ENCODE data around the gene UGT1A6. TPM values are rescaled to one million over a fixed set of nuclear protein-coding genes. Genes with fewer than 3 reads are reported as not detected.

Gene UGT1A6
- polyA plus RNA-seq, 2 of the 4 experiments (the other 2 are of a cell fraction), result 2.5 to 3.5 TPM

- WGBS (ENCODE audit: missing lambda C conversion rate), result 57% methylated on average over 3 of the region's 3 CpGs
- Histone ChIP-seq H3K27ac (peak overlapping the region; percentile 83 to 91), H3K9me3 (no peaks in the 10 kb centered on the region), H3K4me1 (peaks cover 48% of the 10 kb centered on the region), H3K4me2 (peak overlapping the region; percentile 52), H3K4me3 (no peak overlapping the region)
- ATAC-seq, result peak in 1 of 2 experiments; percentile 49; a peak in 3 of 6 replicates
- DNase-seq (ENCODE audit: low read depth in 1 of 2, low spot score in 1 of 2), result no peak
- TF ChIP-seq POLR2A (IDR thresholded peaks at IDR 0.05; ENCODE audit: low read length) (0 out of 2 replicates have a peak, but pooled peaks have one; percentile 7), MYC (IDR thresholded peaks at IDR 0.05; ENCODE audit: borderline replicate concordance, low read length) (no peak), CBX8 (IDR thresholded peaks at IDR 0.05) (no peak), NFE2L2 (conservative IDR thresholded peaks at IDR 0.05; ENCODE audit: low read length) (no peak), ZFP36 (IDR thresholded peaks at IDR 0.05; ENCODE audit: borderline replicate concordance, partially characterized antibody) (no peak), NPAS2 (CRISPR knock-in tag; IDR thresholded peaks at IDR 0.05; ENCODE audit: borderline replicate concordance) (no peak), GATA3 (IDR thresholded peaks at IDR 0.05; ENCODE audit: borderline replicate concordance) (no peak), ESRRA (IDR thresholded peaks at IDR 0.05; ENCODE audit: borderline replicate concordance, low read length) (no peak)
- TF ChIP-seq, protein P1, sequence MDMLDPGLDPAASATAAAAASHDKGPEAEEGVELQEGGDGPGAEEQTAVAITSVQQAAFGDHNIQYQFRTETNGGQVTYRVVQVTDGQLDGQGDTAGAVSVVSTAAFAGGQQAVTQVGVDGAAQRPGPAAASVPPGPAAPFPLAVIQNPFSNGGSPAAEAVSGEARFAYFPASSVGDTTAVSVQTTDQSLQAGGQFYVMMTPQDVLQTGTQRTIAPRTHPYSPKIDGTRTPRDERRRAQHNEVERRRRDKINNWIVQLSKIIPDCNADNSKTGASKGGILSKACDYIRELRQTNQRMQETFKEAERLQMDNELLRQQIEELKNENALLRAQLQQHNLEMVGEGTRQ (IDR thresholded peaks at IDR 0.05), result no peak
- FAIRE-seq, result no peak
- ChIA-PET CTCF (interaction anchor here (1.1 to 1.2 kb wide), 2 partner anchors 68 to 316 kb away, joined by 3 read pairs; no protein-coding TSS in a partner anchor), POLR2A (interaction anchor here (1.4 kb wide), 1 partner anchor 68 kb away, joined by 8 read pairs; no protein-coding TSS in a partner anchor)
Observed at GRCh38 chr2:233764761-233765160, 72.1 kb downstream of the UGT1A6 start.

- POLR2A ChIA-PET, result no interaction called here
- WGBS (ENCODE audit: missing lambda C conversion rate), result 70% methylated on average over 4 of the region's 4 CpGs
- CTCF ChIA-PET, result interaction anchor here (0.7 kb wide), 1 partner anchor 104 kb away, joined by 3 read pairs; no protein-coding TSS in a partner anchor
- TF ChIP-seq ZNF302 (CRISPR knock-in tag; IDR thresholded peaks at IDR 0.05), result no peak
- no peak for TF ChIP-seq BHLHE40 (IDR thresholded peaks at IDR 0.05; ENCODE audit: low read depth, low read length)
- no peak for TF ChIP-seq ZFP36 (IDR thresholded peaks at IDR 0.05; ENCODE audit: borderline replicate concordance, partially characterized antibody)
- no peak for TF ChIP-seq FOSB (CRISPR knock-in tag; IDR thresholded peaks at IDR 0.05)
- TF ChIP-seq RARB (CRISPR knock-in tag; IDR thresholded peaks at IDR 0.05), result no peak
- no peak for TF ChIP-seq HEYL (CRISPR knock-in tag; IDR thresholded peaks at IDR 0.05)
- no peak for TF ChIP-seq CHD2 (IDR thresholded peaks at IDR 0.05; ENCODE audit: low read length, partially characterized antibody)
- FAIRE-seq (no peak), DNase-seq (ENCODE audit: low read depth in 1 of 2, low spot score in 1 of 2) (no peak), ATAC-seq (peak in 1 of 2 experiments; percentile 56; a peak in 3 of 6 replicates)
- Histone ChIP-seq H3K4me3 (no peak overlapping the region), H3K27ac (peak overlapping the region; percentile 52 to 83), H3K4me1 (peaks cover 40% of the 10 kb centered on the region), H3K9me3 (no peaks in the 10 kb centered on the region), H3K4me2 (no peak overlapping the region)
Observed at GRCh38 chr2:233766416-233766815, 73.7 kb downstream of the UGT1A6 start.

DNA sequence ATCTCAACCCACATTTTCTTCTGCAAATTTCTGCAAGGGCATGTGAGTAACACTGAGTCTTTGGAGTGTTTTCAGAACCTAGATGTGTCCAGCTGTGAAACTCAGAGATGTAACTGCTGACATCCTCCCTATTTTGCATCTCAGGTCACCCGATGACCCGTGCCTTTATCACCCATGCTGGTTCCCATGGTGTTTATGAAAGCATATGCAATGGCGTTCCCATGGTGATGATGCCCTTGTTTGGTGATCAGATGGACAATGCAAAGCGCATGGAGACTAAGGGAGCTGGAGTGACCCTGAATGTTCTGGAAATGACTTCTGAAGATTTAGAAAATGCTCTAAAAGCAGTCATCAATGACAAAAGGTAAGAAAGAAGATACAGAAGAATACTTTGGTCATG, 75.4 kb downstream of the UGT1A6 start:
- POLR2A ChIA-PET, result no interaction called here
- H3K27ac ChIP-seq, result peak overlapping the region in 1 of 2 experiments; percentile 55; a peak in 3 of 6 replicates
- CTCF ChIA-PET, result interaction anchor here (0.8 kb wide), 1 partner anchor 11 kb away, joined by 3 read pairs; no protein-coding TSS in a partner anchor
- peaks cover 33% of the 10 kb centered on the region for H3K4me1 ChIP-seq
- H3K4me2 ChIP-seq, result no peak overlapping the region
- FAIRE-seq (no peak), ATAC-seq (no peak), DNase-seq (ENCODE audit: low read depth in 1 of 2, low spot score in 1 of 2) (no peak)
- WGBS (ENCODE audit: missing lambda C conversion rate), result 94% methylated on average over 4 of the region's 4 CpGs
- TF ChIP-seq KDM5A (IDR thresholded peaks at IDR 0.05) (no peak), SMC3 (IDR thresholded peaks at IDR 0.05) (no peak), POLR2AphosphoS2 (conservative IDR thresholded peaks at IDR 0.05; ENCODE audit: low read length) (no peak), CTCF (IDR thresholded peaks at IDR 0.05) (no peak), RFX5 (IDR thresholded peaks at IDR 0.05) (no peak), EHMT2 (IDR thresholded peaks at IDR 0.05; ENCODE audit: low read depth) (no peak), JUN (IDR thresholded peaks at IDR 0.05) (no peak), PHF8 (IDR thresholded peaks at IDR 0.05; ENCODE audit: borderline replicate concordance, low read depth) (no peak), MAX (IDR thresholded peaks at IDR 0.05) (no peak), CHD2 (IDR thresholded peaks at IDR 0.05; ENCODE audit: low read length, partially characterized antibody) (no peak), TFCP2L1 (CRISPR knock-in tag; IDR thresholded peaks at IDR 0.05) (no peak), CBX2 (IDR thresholded peaks at IDR 0.05; ENCODE audit: borderline replicate concordance, low read depth) (no peak), ZSCAN20 (CRISPR knock-in tag; IDR thresholded peaks at IDR 0.05) (no peak), MAFK (IDR thresholded peaks at IDR 0.05; ENCODE audit: partially characterized antibody) (no peak), RCOR1 (IDR thresholded peaks at IDR 0.05; ENCODE audit: low read depth, low read length) (no peak)
- no peaks in the 10 kb centered on the region for H3K9me3 ChIP-seq
- no peak overlapping the region for H3K4me3 ChIP-seq

Measured in A549 (cell line).